ENCODE results near the gene ECEL1. TPM values are rescaled to one million over a fixed set of nuclear protein-coding genes. Genes with fewer than 3 reads are reported as not detected.

ECEL1 gene
- total RNA-seq, 2 experiments from 2014 or later, result 0.56 to 0.72 TPM

GRCh38 chr2:232519581-232520438, 32.2 kb upstream of the ECEL1 start, which contains the start of gene PRSS56:
Gene PRSS56, plus strand, starts transcription at chr2:232520388. Its CDS starts 211 bp downstream, at chr2:232520599.
- POLR2A ChIA-PET, result no interaction called here

DNA sequence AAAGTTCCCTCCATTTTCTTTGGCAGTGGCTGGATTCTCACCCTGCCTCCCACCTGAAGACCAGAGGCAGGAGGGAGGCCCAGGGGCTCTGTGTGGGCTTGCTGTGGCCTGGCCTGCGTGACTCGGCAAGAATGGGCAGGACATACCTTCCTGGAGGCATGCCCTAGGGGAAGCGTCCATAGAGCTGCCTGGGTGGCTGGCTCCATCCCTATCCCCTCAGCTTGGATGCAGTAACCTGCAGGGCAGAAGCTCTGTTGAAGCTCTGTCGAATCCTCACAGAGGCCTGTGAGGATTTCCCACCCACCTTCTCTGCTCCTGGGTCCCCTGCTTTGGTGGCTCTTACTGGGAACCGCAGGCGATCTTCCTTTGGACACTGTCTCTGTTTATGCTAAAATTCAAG, 31.2 kb upstream of the ECEL1 start:
- peaks cover 30% of the 10 kb centered on the region for H3K27me3 Mint-ChIP-seq
- ATAC-seq, result no peak
- H3K9me3 Mint-ChIP-seq, result no peaks in the 10 kb centered on the region
- no peaks in the 10 kb centered on the region for H3K36me3 Mint-ChIP-seq (ENCODE audit: low read depth)
- no peak overlapping the region for H3K27ac Mint-ChIP-seq
- no peak for DNase-seq
- H3K4me3 Mint-ChIP-seq, result no peak overlapping the region
- ChIA-PET CTCF (interaction anchor here (1.3 kb wide), 1 partner anchor 72 kb away, joined by 4 read pairs; no protein-coding TSS in a partner anchor), POLR2A (no interaction called here)
- H3K4me1 Mint-ChIP-seq (ENCODE audit: low read depth), result peaks cover 5% of the 10 kb centered on the region
- intact Hi-C loops (cut with micrococcal nuclease), result no loop called here
- TF ChIP-seq, protein P1, sequence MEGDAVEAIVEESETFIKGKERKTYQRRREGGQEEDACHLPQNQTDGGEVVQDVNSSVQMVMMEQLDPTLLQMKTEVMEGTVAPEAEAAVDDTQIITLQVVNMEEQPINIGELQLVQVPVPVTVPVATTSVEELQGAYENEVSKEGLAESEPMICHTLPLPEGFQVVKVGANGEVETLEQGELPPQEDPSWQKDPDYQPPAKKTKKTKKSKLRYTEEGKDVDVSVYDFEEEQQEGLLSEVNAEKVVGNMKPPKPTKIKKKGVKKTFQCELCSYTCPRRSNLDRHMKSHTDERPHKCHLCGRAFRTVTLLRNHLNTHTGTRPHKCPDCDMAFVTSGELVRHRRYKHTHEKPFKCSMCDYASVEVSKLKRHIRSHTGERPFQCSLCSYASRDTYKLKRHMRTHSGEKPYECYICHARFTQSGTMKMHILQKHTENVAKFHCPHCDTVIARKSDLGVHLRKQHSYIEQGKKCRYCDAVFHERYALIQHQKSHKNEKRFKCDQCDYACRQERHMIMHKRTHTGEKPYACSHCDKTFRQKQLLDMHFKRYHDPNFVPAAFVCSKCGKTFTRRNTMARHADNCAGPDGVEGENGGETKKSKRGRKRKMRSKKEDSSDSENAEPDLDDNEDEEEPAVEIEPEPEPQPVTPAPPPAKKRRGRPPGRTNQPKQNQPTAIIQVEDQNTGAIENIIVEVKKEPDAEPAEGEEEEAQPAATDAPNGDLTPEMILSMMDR (IDR thresholded peaks at IDR 0.05), result no peak

More at GRCh38 chr2:232519581-232520438, 32.2 kb upstream of the ECEL1 start, which contains the start of gene PRSS56:
- peaks cover 36% of the 10 kb centered on the region for H3K27me3 Mint-ChIP-seq
- CTCF ChIA-PET, result interaction anchor here (0.9 to 1.9 kb wide), 4 partner anchors 11 to 80 kb away, joined by 3 to 7 read pairs (median 4); no protein-coding TSS in a partner anchor
- H3K4me1 Mint-ChIP-seq (ENCODE audit: low read depth), result peaks cover 6% of the 10 kb centered on the region
- no peaks in the 10 kb centered on the region for H3K36me3 Mint-ChIP-seq (ENCODE audit: low read depth)
- TF ChIP-seq, protein P1 (IDR thresholded peaks at IDR 0.05), result no peak
- no peaks in the 10 kb centered on the region for H3K9me3 Mint-ChIP-seq
- no peak for ATAC-seq
- intact Hi-C loops (cut with micrococcal nuclease), result loop anchor here (5.0 kb wide), 1 partner anchor 73 kb away; no protein-coding TSS in a partner anchor
- no peak for DNase-seq
- H3K4me3 Mint-ChIP-seq, result no peak within 1 kb of the TSS
- no peak within 1 kb of the TSS for H3K27ac Mint-ChIP-seq

GRCh38 chr2:232516551-232516950, 28.9 kb upstream of the ECEL1 start:
- no peaks in the 10 kb centered on the region for H3K9me3 Mint-ChIP-seq
- TF ChIP-seq, protein P1 (IDR thresholded peaks at IDR 0.05), result no peak
- DNase-seq (no peak), ATAC-seq (no peak)
- ChIA-PET CTCF (interaction anchor here (1.3 kb wide), 1 partner anchor 7 kb away, joined by 4 read pairs; no protein-coding TSS in a partner anchor), POLR2A (interaction anchor here (0.6 kb wide), 1 partner anchor 205 kb away, joined by 3 read pairs; no protein-coding TSS in a partner anchor)
- intact Hi-C loops (cut with micrococcal nuclease), result no loop called here
- peaks cover 2% of the 10 kb centered on the region for H3K4me1 Mint-ChIP-seq (ENCODE audit: low read depth)
- H3K4me3 Mint-ChIP-seq, result no peak overlapping the region
- H3K27me3 Mint-ChIP-seq, result peaks cover 20% of the 10 kb centered on the region
- H3K27ac Mint-ChIP-seq, result no peak overlapping the region
- H3K36me3 Mint-ChIP-seq (ENCODE audit: low read depth), result no peaks in the 10 kb centered on the region

DNA sequence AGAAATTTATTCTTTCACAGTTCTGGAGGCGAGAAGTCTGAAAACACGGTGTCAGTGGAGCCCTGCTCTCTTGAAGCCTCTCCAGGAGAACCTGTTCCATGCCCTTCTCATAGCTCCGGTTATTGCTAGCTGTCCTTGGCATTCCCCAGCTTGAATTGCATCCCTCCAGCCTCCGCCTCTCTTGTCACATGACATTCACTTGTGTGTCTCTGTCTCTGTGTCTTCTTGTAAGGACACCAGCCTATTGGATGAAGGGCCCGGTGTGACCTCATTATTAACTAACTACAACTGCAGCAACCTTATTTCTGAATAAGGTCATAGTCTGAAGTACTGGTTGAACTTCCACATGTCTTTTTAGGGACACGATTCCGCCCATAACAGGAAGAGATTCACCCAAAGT, 28.0 kb upstream of the ECEL1 start:
- no peak for ATAC-seq
- Mint-ChIP-seq H3K27ac (no peak overlapping the region), H3K9me3 (no peaks in the 10 kb centered on the region), H3K4me3 (no peak overlapping the region), H3K4me1 (ENCODE audit: low read depth) (no peaks in the 10 kb centered on the region), H3K27me3 (peaks cover 14% of the 10 kb centered on the region), H3K36me3 (ENCODE audit: low read depth) (no peaks in the 10 kb centered on the region)
- intact Hi-C loops (cut with micrococcal nuclease), result no loop called here
- TF ChIP-seq, protein P1 (IDR thresholded peaks at IDR 0.05), result no peak
- ChIA-PET POLR2A (interaction anchor here (0.6 to 1.0 kb wide), 2 partner anchors 11 to 204 kb away, joined by 3 read pairs; no protein-coding TSS in a partner anchor), CTCF (interaction anchor here (1.3 kb wide), 1 partner anchor 8 kb away, joined by 4 read pairs; no protein-coding TSS in a partner anchor)
- no peak for DNase-seq

GRCh38 chr2:232513353-232513752, 25.7 kb upstream of the ECEL1 start:
- intact Hi-C loops (cut with micrococcal nuclease), result no loop called here
- peaks cover 3% of the 10 kb centered on the region for H3K27me3 Mint-ChIP-seq

More at GRCh38 chr2:232513353-232513752, 25.7 kb upstream of the ECEL1 start:
- Mint-ChIP-seq H3K4me3 (no peak overlapping the region), H3K36me3 (ENCODE audit: low read depth) (no peaks in the 10 kb centered on the region), H3K27ac (no peak overlapping the region), H3K9me3 (no peaks in the 10 kb centered on the region), H3K4me1 (ENCODE audit: low read depth) (no peaks in the 10 kb centered on the region)
- ChIA-PET POLR2A (no interaction called here), CTCF (interaction anchor here (1.3 to 2.0 kb wide), 2 partner anchors 9 to 68 kb away, joined by 4 to 12 read pairs; no protein-coding TSS in a partner anchor)
- ATAC-seq, result no peak
- DNase-seq, result no peak
- TF ChIP-seq, protein P1 (IDR thresholded peaks at IDR 0.05), result no peak
